ENCODE data around the gene MYZAP.

DNA sequence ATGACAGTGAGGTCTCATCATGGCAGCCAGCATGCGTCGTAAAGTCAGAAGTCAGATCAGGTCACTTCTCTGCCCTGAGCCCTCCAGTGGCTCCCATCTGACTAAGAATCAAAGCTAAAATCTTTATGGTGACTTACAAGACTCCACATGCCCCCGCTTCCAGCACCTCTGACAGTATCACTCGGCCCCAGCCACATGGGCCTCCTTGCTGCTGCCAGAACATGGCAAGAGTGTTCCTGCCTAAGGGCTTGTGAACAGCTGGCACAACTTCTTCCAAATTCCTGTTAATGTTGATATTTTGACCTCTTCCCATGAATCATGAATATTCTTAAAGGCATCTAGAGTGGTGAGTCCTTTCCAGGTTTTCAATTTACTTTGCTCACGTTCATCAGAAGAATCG lies 135.3 kb downstream of the MYZAP start:
- no peak for TF ChIP-seq POLR2AphosphoS5 (IDR thresholded peaks at IDR 0.05)
- TF ChIP-seq, protein P1, sequence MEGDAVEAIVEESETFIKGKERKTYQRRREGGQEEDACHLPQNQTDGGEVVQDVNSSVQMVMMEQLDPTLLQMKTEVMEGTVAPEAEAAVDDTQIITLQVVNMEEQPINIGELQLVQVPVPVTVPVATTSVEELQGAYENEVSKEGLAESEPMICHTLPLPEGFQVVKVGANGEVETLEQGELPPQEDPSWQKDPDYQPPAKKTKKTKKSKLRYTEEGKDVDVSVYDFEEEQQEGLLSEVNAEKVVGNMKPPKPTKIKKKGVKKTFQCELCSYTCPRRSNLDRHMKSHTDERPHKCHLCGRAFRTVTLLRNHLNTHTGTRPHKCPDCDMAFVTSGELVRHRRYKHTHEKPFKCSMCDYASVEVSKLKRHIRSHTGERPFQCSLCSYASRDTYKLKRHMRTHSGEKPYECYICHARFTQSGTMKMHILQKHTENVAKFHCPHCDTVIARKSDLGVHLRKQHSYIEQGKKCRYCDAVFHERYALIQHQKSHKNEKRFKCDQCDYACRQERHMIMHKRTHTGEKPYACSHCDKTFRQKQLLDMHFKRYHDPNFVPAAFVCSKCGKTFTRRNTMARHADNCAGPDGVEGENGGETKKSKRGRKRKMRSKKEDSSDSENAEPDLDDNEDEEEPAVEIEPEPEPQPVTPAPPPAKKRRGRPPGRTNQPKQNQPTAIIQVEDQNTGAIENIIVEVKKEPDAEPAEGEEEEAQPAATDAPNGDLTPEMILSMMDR (IDR thresholded peaks at IDR 0.05 in 8 of 11, conservative IDR thresholded peaks at IDR 0.05 in 3 of 11) = no peak

Data from spleen (tissue), 7 donors.